CD14-positive monocyte (primary cell): ENCODE measurements around the gene ADORA2A. TPM values are rescaled to one million over a fixed set of nuclear protein-coding genes. Genes with fewer than 3 reads are reported as not detected.

ENCODE experiments used
- DNase-seq, 3 donors: peaks; one replicate each; pipeline ENCODE4 v3.0.0-alpha.2; 2011 to 2022
- H2AFZ ChIP-seq: 2 replicates; pipeline ENCODE4 v1.6.0; 2012; ENCODE audit warnings: mild to moderate bottlenecking, low read depth, low read length, inconsistent platforms; ENCODE audit not compliant: insufficient read depth, poor library complexity, severe bottlenecking
- H3K27ac ChIP-seq, 2 donors: 1 replicate in 1 of 2; 2 replicates in 1 of 2; pipeline ENCODE4 v1.5.1; 2012 to 2013; ENCODE audit warnings: low read length in 2 of 2, control low read depth in 1 of 2, inconsistent platforms in 1 of 2, low read depth in 1 of 2, mild to moderate bottlenecking in 1 of 2
- H3K27me3 ChIP-seq, 2 donors: one replicate each; pipeline versions ENCODE4 v1.6.0 to v1.6.1; 2011 to 2013; ENCODE audit warnings: low read length in 2 of 2; ENCODE audit not compliant: control insufficient read depth in 2 of 2, insufficient read depth in 2 of 2
- H3K36me3 ChIP-seq, 2 donors: replicated peaks in 1 of 2; 1 replicate in 1 of 2; 2 replicates in 1 of 2; pipeline versions ENCODE4 v1.5.1 to v1.6.1; 2012 to 2013; ENCODE audit warnings: low read length in 2 of 2, control low read depth in 1 of 2, inconsistent platforms in 1 of 2, mild to moderate bottlenecking in 1 of 2; ENCODE audit not compliant: insufficient read depth in 2 of 2, control insufficient read depth in 1 of 2
- H3K4me1 ChIP-seq, 2 donors: 1 replicate in 1 of 2; 2 replicates in 1 of 2; pipeline versions ENCODE4 v1.5.1 to v1.6.1; 2012 to 2013; ENCODE audit warnings: low read length in 2 of 2, control low read depth in 1 of 2, inconsistent platforms in 1 of 2, mild to moderate bottlenecking in 1 of 2, moderate library complexity in 1 of 2; ENCODE audit not compliant: insufficient read depth in 2 of 2, control insufficient read depth in 1 of 2
- H3K4me2 ChIP-seq: replicated peaks from 2 replicates; pipeline ENCODE3; 2012; ENCODE audit warnings: low read length, moderate library complexity, mild to moderate bottlenecking; ENCODE audit not compliant: poor library complexity, severe bottlenecking; ENCODE audit errors: extremely low read depth
- H3K4me3 ChIP-seq, 3 experiments: fragments of 200-600 bp in 1 of 3; sonication (generic) in 1 of 3; replicated peaks in 1 of 3; 1 replicate in 2 of 3; 2 replicates in 1 of 3; pipeline ENCODE4 v1.5.1; 2011 to 2013; ENCODE audit warnings: low read length in 3 of 3, mild to moderate bottlenecking in 3 of 3, control low read depth in 2 of 3, low read depth in 2 of 3, inconsistent platforms in 1 of 3, moderate library complexity in 1 of 3
- H3K79me2 ChIP-seq: 2 replicates; pipeline ENCODE4 v1.6.0; 2012; ENCODE audit warnings: mild to moderate bottlenecking, control low read depth, inconsistent platforms, low read length, moderate library complexity; ENCODE audit not compliant: insufficient read depth
- H3K9ac ChIP-seq: 2 replicates; pipeline ENCODE4 v1.6.0; 2017; ENCODE audit warnings: low read length, mild to moderate bottlenecking; ENCODE audit not compliant: insufficient read depth, poor library complexity, severe bottlenecking
- H3K9me3 ChIP-seq, 2 donors: replicated peaks in 1 of 2; 1 replicate in 1 of 2; 2 replicates in 1 of 2; pipeline versions ENCODE4 v1.5.1 to v1.6.1; 2012 to 2013; ENCODE audit warnings: low read length in 2 of 2, control low read depth in 1 of 2; ENCODE audit not compliant: control insufficient read depth in 1 of 2, insufficient read depth in 1 of 2
- H4K20me1 ChIP-seq: 2 replicates; pipeline ENCODE4 v1.6.0; 2012; ENCODE audit warnings: mild to moderate bottlenecking, low read length, control low read depth, moderate library complexity; ENCODE audit not compliant: insufficient read depth
- H3K27ac Mint-ChIP-seq, 7 donors: one replicate each; pipeline ENCODE4 v1.8.0; 2020; ENCODE audit warnings: mild to moderate bottlenecking in 7 of 7, mixed read lengths in 7 of 7, moderate library complexity in 6 of 7, inconsistent platforms in 2 of 7
- H3K27me3 Mint-ChIP-seq, 3 donors: one replicate each; pipeline ENCODE4 v1.8.0; 2021 to 2022; ENCODE audit warnings: low read depth in 3 of 3, mild to moderate bottlenecking in 3 of 3, mixed read lengths in 3 of 3, moderate library complexity in 3 of 3, inconsistent platforms in 1 of 3
- H3K36me3 Mint-ChIP-seq, 2 donors: one replicate each; pipeline ENCODE4 v1.8.0; 2020; ENCODE audit warnings: mixed read lengths in 2 of 2, inconsistent platforms in 1 of 2, mild to moderate bottlenecking in 1 of 2
- H3K4me1 Mint-ChIP-seq: one replicate; pipeline ENCODE4 v1.8.0; 2020; ENCODE audit warnings: mild to moderate bottlenecking, mixed read lengths
- H3K4me3 Mint-ChIP-seq, 2 donors: one replicate each; pipeline ENCODE4 v1.8.0; 2020; ENCODE audit warnings: mild to moderate bottlenecking in 2 of 2, mixed read lengths in 2 of 2, moderate library complexity in 1 of 2
- H3K9me3 Mint-ChIP-seq, 7 donors: one replicate each; pipeline ENCODE4 v1.8.0; 2020 to 2022; ENCODE audit warnings: mixed read lengths in 7 of 7, mild to moderate bottlenecking in 6 of 7, moderate library complexity in 6 of 7, inconsistent platforms in 2 of 7
- CTCF ChIP-seq: fragments of 200-600 bp; IDR thresholded peaks from one replicate; pipeline ENCODE4 v1.8.0; 2022; ENCODE audit warnings: antibody characterized with exemption, mild to moderate bottlenecking
- WGBS: methylation state at CpG from one replicate; pipeline ENCODE4 v1.1.5; 2013; ENCODE audit warnings: missing lambda C conversion rate; ENCODE audit not compliant: insufficient coverage; 5-methylcytosine and 5-hydroxymethylcytosine counted together
- intact Hi-C, 2 donors: fragments of 100-400 bp; cut with micrococcal nuclease; formaldehyde crosslinking; loops; one replicate each; pipeline versions ENCODE4 v1.15.0 to v1.15.1; 2023
- polyA plus RNA-seq, 3 donors: library from polyadenylated mRNA; depleted of rRNA in 1 of 3; unstranded in 2 of 3; stranded (reverse) in 1 of 3; fragments of 300-500 nt in 2 of 3; fragments of >200 nt in 1 of 3; fragmentation: Illumina TruSeq in 2 of 3; gene quantifications; 1 replicate in 2 of 3; 2 replicates in 1 of 3; pipeline ENCODE4 v1.2.3, GENCODE V29; 2012 to 2021

The ADORA2A gene
- polyA plus RNA-seq, 3 donors = 5.8 to 10.2 (median 6.5) TPM

GRCh38 chr22:24482998-24483397 is 55.6 kb downstream of the ADORA2A start:
- Histone ChIP-seq H3K4me1 (peaks cover 58 to 64% of the 10 kb centered on the region in 2 donors), H2AFZ (no peak overlapping the region), H3K9me3 (no peaks in the 10 kb centered on the region), H3K4me2 (peak overlapping the region; percentile 61), H3K79me2 (no peaks in the 10 kb centered on the region), H4K20me1 (no peaks in the 10 kb centered on the region), H3K27ac (peak overlapping the region in 1 of 2 donors; percentile 80), H3K9ac (no peak overlapping the region), H3K36me3 (no peaks in the 10 kb centered on the region), H3K4me3 (peak overlapping the region in 1 of 3 experiments; percentile 43), H3K27me3 (no peaks in the 10 kb centered on the region)
- intact Hi-C loops = loop anchor here in 1 of 2 donors (5.0 kb wide), 1 partner anchor 51 kb away; no protein-coding TSS in a partner anchor
- Mint-ChIP-seq H3K4me1 (peaks cover 58% of the 10 kb centered on the region), H3K4me3 (peak overlapping the region in 1 of 2 donors; percentile 61), H3K9me3 (peaks cover 0 to 2% (median 0%) of the 10 kb centered on the region in 7 donors), H3K36me3 (peaks cover 0 to 3% of the 10 kb centered on the region in 2 donors), H3K27ac (peak overlapping the region; percentile 75 to 93 (median 88)), H3K27me3 (peaks cover 0 to 3% (median 0%) of the 10 kb centered on the region in 3 donors)
- TF ChIP-seq CTCF = no peak
- no peak for DNase-seq
- WGBS = no CpG with 5 or more reads among the region's 2 CpGs

GRCh38 chr22:24483976-24484545 is 56.7 kb downstream of the ADORA2A start:
- H3K4me1 Mint-ChIP-seq = peaks cover 58% of the 10 kb centered on the region
- H3K27me3 Mint-ChIP-seq = peaks cover 0 to 3% (median 0%) of the 10 kb centered on the region in 3 donors
- H2AFZ ChIP-seq = no peak overlapping the region
- H3K27ac Mint-ChIP-seq = peak overlapping the region in 6 of 7 donors; percentile 40 to 93 (median 68)
- peaks cover 0 to 3% of the 10 kb centered on the region in 2 donors for H3K36me3 Mint-ChIP-seq
- 94% methylated on average over 3 of the region's 5 CpGs for WGBS
- H3K9me3 Mint-ChIP-seq = peaks cover 0 to 2% (median 0%) of the 10 kb centered on the region in 7 donors
- no peaks in the 10 kb centered on the region for H3K27me3 ChIP-seq
- no peak overlapping the region for H3K27ac ChIP-seq
- no peaks in the 10 kb centered on the region for H3K79me2 ChIP-seq
- H3K4me1 ChIP-seq = peaks cover 58 to 64% of the 10 kb centered on the region in 2 donors
- no peaks in the 10 kb centered on the region for H3K36me3 ChIP-seq
- no peak overlapping the region for H3K4me3 ChIP-seq
- H4K20me1 ChIP-seq = no peaks in the 10 kb centered on the region
- no peak for DNase-seq
- H3K4me2 ChIP-seq = no peak overlapping the region
- no peak for TF ChIP-seq CTCF
- no peaks in the 10 kb centered on the region for H3K9me3 ChIP-seq
- H3K4me3 Mint-ChIP-seq = no peak overlapping the region
- H3K9ac ChIP-seq = no peak overlapping the region
- intact Hi-C loops = loop anchor here in 1 of 2 donors (5.0 kb wide), 1 partner anchor 52 kb away; no protein-coding TSS in a partner anchor
